Activated naive CD4-positive, alpha-beta T cell treated with anti-CD3 and anti-CD28 coated beads, Interleukin-2, amount 50 U/mL, for 72 hours (primary cell): Measurements from ENCODE around the gene USP35. TPM values are rescaled to one million over a fixed set of nuclear protein-coding genes. Genes with fewer than 3 reads are reported as not detected.
"Not testable (repeated sequence)": the region's sequence is repeated elsewhere in the genome, so short reads cannot be mapped to it uniquely, and the experiment has no call there.

ENCODE experiments used
- ATAC-seq, 2 donors: fragments of 150-1000 bp; cut with Tn5 transposase; 2 replicates each; pipeline ENCODE4 v1.10.0; 2021; ENCODE audit warnings: mild to moderate bottlenecking in 2 of 2, moderate library complexity in 2 of 2
- DNase-seq, 2 donors: peaks; one replicate each; pipeline ENCODE4 v3.0.0; 2021 to 2022; ENCODE audit warnings: low spot score in 2 of 2
- H3K27ac Mint-ChIP-seq, 2 donors: one replicate each; pipeline ENCODE4 v1.8.0; 2022; ENCODE audit warnings: mild to moderate bottlenecking in 2 of 2, mixed read lengths in 2 of 2
- H3K36me3 Mint-ChIP-seq, 2 donors: one replicate each; pipeline ENCODE4 v1.8.0; 2022; ENCODE audit warnings: mixed read lengths in 2 of 2
- H3K9me3 Mint-ChIP-seq, 2 donors: one replicate each; pipeline ENCODE4 v1.8.0; 2022; ENCODE audit warnings: mixed read lengths in 2 of 2
- total RNA-seq, 2 donors: library from RNA; stranded (reverse); gene quantifications; one replicate each; pipeline ENCODE4 v1.2.3, GENCODE V29; 2022

The USP35 gene
- total RNA-seq, 2 donors from 2014 or later = 16.3 to 21.8 TPM

- Mint-ChIP-seq H3K36me3 (peaks cover 0 to under 1% of the 10 kb centered on the region in 2 donors), H3K27ac (peak overlapping the region in 1 of 2 donors; percentile 29), H3K9me3 (no peaks in the 10 kb centered on the region)
- ATAC-seq (no peak), DNase-seq (no peak)
These were observed 41.6 kb downstream of the USP35 start for GRCh38 chr11:78230161-78230877.

DNA sequence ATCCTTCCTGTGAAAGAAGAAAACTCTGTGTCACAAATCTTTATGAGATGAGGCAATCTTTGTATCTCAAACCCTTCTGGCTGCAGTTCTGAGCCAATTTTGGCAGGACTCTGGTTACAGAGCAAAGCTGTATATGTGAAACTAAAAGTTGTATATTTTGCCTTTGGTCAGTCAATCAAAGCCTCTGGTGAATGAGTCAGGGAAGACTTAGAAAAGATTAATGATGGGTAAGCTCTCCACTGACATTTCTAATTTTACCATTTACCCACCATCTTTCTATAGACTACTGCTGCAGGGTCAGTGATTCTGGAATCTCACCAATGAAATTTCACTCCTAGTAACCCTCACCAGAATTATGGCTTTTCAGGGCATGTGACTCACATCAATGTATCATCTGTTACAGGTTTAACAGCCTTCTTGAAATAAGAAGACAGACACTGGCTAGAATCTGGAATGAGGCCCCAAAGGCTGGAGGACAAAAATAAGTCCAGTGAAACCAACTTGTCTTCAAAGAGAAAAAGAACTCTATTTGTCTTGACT is 43.3 kb downstream of the USP35 start:
- ATAC-seq = no peak
- H3K27ac Mint-ChIP-seq = no peak overlapping the region
- peaks cover 0 to under 1% of the 10 kb centered on the region in 2 donors for H3K9me3 Mint-ChIP-seq
- no peak for DNase-seq
- H3K36me3 Mint-ChIP-seq = peaks cover 0 to 6% of the 10 kb centered on the region in 2 donors

DNA sequence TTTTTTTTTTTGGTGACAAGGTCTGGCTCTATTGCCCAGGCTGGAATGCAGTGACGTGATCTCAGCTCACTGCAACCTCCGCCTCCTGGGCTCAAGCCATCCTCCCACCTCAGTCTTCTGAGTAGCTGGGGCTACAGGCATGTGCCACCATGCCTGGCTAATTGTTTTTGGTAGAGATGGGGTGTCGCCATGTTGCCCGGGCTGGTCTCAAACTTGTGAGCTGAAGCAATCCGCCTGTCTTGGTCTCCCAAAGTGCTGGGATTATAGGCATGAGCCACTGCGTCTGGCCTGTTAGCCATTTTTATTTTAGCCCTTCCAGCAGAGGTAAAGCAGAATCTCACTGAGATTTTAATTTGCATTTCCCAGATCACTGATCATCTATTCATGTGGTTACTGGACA is 44.3 kb downstream of the USP35 start:
- not testable (repeated sequence) for ATAC-seq, H3K27ac Mint-ChIP-seq, DNase-seq
- Mint-ChIP-seq H3K36me3 (peaks cover 0 to 15% of the 10 kb centered on the region in 2 donors), H3K9me3 (peaks cover 0 to 11% of the 10 kb centered on the region in 2 donors)

DNA sequence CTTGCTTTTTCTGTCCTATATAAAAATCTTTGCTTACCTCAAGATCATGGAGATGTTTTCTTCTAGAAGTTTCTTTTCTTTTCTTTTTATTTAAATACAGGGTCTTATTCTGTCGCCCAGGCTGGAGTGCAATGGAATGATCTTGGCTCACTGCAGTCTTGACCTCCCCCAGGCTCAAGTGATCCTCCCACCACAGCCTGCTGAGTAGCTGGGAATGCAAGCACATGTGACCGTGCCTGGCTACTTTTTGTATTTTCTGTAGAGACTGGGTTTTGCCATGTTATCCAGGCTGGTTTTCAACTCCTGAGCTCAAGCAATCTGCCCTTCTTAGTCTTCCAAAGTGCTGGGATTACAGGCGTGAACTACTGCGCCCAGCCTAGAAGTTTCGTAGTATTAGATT is 45.3 kb downstream of the USP35 start:
- ATAC-seq (no peak), DNase-seq (no peak)
- peaks cover 0 to 11% of the 10 kb centered on the region in 2 donors for H3K9me3 Mint-ChIP-seq
- peaks cover 0 to 15% of the 10 kb centered on the region in 2 donors for H3K36me3 Mint-ChIP-seq
- no peak overlapping the region for H3K27ac Mint-ChIP-seq

GRCh38 chr11:78237293-78238046 is 48.8 kb downstream of the USP35 start:
- peaks cover 10 to 21% of the 10 kb centered on the region in 2 donors for H3K9me3 Mint-ChIP-seq
- DNase-seq (no peak), ATAC-seq (no peak)
- H3K36me3 Mint-ChIP-seq = peaks cover 18 to 31% of the 10 kb centered on the region in 2 donors
- H3K27ac Mint-ChIP-seq = no peak overlapping the region

GRCh38 chr11:78239781-78240180 is 51.1 kb downstream of the USP35 start:
- peaks cover 22 to 31% of the 10 kb centered on the region in 2 donors for H3K36me3 Mint-ChIP-seq
- no peak overlapping the region for H3K27ac Mint-ChIP-seq
- no peak for ATAC-seq
- H3K9me3 Mint-ChIP-seq = peaks cover 10 to 21% of the 10 kb centered on the region in 2 donors
- DNase-seq = no peak

DNA sequence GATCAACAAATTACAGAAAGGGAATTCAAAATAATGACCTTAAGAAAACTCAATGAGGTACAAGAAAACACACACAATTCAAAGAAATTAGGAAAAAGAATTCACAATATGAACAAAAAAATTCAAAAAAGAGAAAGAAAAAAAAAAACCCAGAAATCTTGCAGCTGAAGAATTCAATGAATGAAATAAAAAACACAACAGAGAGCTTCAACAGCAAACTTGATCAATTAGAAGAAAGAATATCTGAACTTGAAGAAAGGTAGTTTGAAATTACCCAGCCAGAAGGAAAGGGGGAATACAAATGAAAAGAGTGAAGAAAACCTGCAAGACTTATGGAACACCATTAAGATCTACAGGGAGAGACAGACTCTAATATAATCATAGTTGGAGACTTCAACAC is 52.8 kb downstream of the USP35 start:
- Mint-ChIP-seq H3K9me3 (peaks cover 10 to 21% of the 10 kb centered on the region in 2 donors), H3K27ac (no peak overlapping the region), H3K36me3 (peaks cover 22 to 24% of the 10 kb centered on the region in 2 donors)
- no peak for ATAC-seq
- DNase-seq = no peak

- Mint-ChIP-seq H3K36me3 (peaks cover 15 to 22% of the 10 kb centered on the region in 2 donors), H3K27ac (no peak overlapping the region), H3K9me3 (peaks cover 10% of the 10 kb centered on the region in 2 donors)
- DNase-seq = no peak
- ATAC-seq = no peak
These were observed 55.4 kb downstream of the USP35 start for GRCh38 chr11:78244080-78244479.

- Mint-ChIP-seq H3K9me3 (peaks cover 10% of the 10 kb centered on the region in 2 donors), H3K36me3 (peaks cover 15 to 22% of the 10 kb centered on the region in 2 donors), H3K27ac (no peak overlapping the region)
- DNase-seq (no peak), ATAC-seq (no peak)
These were observed 56.0 kb downstream of the USP35 start for GRCh38 chr11:78244546-78245255.

GRCh38 chr11:78248191-78248590 is 59.5 kb downstream of the USP35 start:
- no peaks in the 10 kb centered on the region for H3K9me3 Mint-ChIP-seq
- ATAC-seq = no peak
- no peak for DNase-seq
- H3K36me3 Mint-ChIP-seq = no peaks in the 10 kb centered on the region
- no peak overlapping the region for H3K27ac Mint-ChIP-seq

DNA sequence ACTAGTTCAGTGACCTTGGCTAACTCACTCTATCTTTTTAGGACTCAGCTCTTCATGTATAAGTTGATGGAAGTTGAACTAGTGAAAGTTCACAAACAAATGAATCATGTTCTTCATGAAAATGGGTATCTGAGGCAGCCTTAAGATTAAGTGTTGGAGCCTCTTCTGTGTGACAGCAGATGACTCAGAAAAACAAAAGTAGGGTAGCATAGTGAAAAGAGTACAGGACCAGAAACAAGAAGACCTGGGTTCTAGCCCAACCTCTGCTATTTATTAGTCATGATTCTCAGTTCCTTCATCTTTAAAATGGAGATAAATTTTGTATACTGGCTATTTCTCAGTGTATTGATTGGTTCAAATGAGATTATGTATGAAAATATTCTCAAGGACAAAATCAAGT is 60.2 kb downstream of the USP35 start:
- DNase-seq (no peak), ATAC-seq (peak in 1 of 2 donors; percentile 83)
- no peaks in the 10 kb centered on the region for H3K36me3 Mint-ChIP-seq
- H3K9me3 Mint-ChIP-seq = no peaks in the 10 kb centered on the region
- no peak overlapping the region for H3K27ac Mint-ChIP-seq

DNA sequence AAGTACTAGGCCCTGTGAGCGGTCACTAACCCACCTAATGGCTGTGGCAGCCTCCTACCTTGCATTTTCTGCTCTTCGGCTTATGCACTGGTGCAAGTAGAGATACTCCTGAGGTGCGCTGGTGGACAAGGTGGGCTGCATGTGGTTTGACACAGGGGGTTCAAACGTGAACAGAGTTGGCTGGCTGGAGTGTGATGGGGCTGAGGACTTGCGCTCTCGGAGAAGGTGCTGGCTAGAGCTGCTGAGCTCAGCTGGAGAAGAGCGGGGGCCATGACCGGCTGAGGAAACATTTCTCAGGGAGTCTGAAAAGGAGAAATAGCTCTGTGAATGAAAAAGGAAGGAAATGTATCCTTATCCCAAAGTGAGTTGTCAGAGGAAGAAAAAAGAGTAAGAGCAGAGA is 61.4 kb downstream of the USP35 start:
- Mint-ChIP-seq H3K36me3 (no peaks in the 10 kb centered on the region), H3K9me3 (no peaks in the 10 kb centered on the region), H3K27ac (no peak overlapping the region)
- DNase-seq (no peak), ATAC-seq (no peak)

DNA sequence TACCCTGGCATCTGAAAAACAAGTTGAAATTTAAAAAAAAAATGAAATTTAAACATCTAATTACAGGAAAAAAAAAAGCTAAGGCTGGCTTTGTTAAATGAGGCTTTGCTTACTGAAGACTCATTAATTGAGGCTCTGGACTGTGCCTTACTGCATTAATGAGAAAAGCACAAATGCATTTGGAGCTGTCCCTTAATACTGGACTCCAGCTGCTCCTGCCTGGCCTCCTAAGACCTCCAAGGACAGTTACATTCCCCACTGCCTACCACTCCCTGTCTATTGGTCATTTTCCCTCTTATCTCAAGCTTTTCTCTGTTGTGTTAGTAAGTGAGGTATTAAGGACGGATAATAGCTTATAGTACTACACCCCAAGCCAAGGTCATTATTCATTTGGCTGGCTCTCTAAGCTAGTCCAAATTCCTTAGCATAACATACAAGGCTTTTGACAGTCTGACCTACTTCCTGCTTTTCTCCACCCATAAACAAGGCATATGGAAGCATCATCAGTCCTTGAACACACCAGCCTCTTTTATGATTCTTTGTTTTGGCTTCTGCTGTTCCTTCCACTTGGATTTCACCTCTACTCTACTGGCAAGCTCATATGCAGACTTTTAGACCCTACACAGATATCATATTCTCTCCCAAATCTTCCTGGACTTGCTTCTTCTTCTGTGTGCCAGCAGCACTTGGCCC is 62.5 kb downstream of the USP35 start:
- Mint-ChIP-seq H3K27ac (no peak overlapping the region), H3K9me3 (no peaks in the 10 kb centered on the region), H3K36me3 (no peaks in the 10 kb centered on the region)
- no peak for DNase-seq
- ATAC-seq = no peak

DNA sequence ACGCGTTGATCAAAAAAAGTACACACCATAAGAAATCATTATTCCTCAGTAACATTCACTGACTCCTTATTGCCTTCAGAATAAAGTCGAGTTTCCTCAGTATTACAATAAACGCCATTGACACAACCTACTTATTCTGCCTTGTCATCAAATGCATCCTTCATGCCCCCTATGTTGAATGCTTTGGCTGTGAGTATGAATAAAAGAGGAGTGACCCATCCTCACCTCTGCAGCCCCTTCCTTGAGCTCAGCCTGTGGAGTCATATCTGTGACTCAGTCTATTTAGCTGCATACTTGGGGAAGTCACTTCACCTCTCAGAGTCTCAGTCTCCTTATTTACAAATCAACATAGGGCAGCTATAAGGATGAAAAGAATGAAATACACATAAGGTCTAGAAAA is 65.1 kb downstream of the USP35 start:
- DNase-seq (no peak), ATAC-seq (no peak)
- Mint-ChIP-seq H3K27ac (no peak overlapping the region), H3K9me3 (no peaks in the 10 kb centered on the region), H3K36me3 (no peaks in the 10 kb centered on the region)

DNA sequence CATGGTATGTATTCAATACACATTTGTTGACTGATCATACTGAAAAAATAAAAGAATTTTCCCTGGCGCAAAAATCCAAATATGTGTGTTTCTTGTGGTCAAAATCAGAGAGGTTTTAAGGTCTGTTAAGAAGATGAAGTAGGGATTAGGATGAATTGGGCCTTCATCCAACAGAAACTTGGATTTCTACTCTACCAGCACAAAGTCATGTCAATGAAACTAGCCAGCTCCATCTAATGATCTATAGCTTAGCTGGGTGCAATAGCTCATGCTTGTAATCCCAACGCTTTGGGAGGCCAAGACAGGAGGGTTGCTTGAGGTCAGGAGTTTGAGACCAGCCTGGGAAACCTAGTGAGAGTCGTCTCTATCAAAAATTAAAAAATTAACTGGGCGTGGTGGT is 65.5 kb downstream of the USP35 start:
- no peaks in the 10 kb centered on the region for H3K9me3 Mint-ChIP-seq
- ATAC-seq (no peak), DNase-seq (no peak)
- H3K36me3 Mint-ChIP-seq = no peaks in the 10 kb centered on the region
- H3K27ac Mint-ChIP-seq = no peak overlapping the region

DNA sequence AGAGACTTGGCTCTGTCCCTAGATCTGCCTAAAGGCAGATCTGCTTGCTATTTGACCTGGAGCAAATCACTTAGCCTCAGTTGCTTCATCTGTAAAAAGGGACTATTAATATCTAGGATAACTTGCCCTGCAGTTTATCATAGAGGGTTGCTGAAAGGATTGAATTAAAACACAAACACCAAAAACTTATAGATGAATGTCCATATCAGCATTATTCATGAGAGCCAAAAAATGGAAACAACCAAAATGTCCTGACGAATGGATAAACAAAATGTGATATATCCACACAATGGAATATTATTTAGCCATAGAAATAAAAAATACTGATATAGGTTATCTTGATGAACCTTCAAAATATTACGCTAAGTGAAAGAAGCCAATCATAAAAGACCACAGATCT is 67.2 kb downstream of the USP35 start:
- no peaks in the 10 kb centered on the region for H3K9me3 Mint-ChIP-seq
- DNase-seq (no peak), ATAC-seq (no peak)
- H3K27ac Mint-ChIP-seq = no peak overlapping the region
- H3K36me3 Mint-ChIP-seq = no peaks in the 10 kb centered on the region
